ENCODE results near the gene CADPS.

Gene CADPS

GRCh38 chr3:62822905-62823304 lies 52.3 kb downstream of the CADPS start:
- no peak for TF ChIP-seq CTCF (IDR thresholded peaks at IDR 0.05; ENCODE audit: low read depth, low read length)
- H3K27ac ChIP-seq, result peak overlapping the region; percentile 62
- H3K4me3 ChIP-seq (ENCODE audit: low read depth, low read length), result peak overlapping the region; percentile 1; the same call in 1 of the 2 replicates
- DNase-seq, result no peak
- no peaks in the 10 kb centered on the region; the same call in 1 of the 2 replicates for H3K36me3 ChIP-seq
- H3K9me3 ChIP-seq (ENCODE audit: severe bottlenecking), result no peaks in the 10 kb centered on the region
- no peaks in the 10 kb centered on the region for H3K27me3 ChIP-seq (ENCODE audit: insufficient read depth, low read depth, severe bottlenecking)

- no peaks in the 10 kb centered on the region; the same call in 1 of the 2 replicates for H3K36me3 ChIP-seq
- DNase-seq, result no peak
- no peak overlapping the region for H3K4me3 ChIP-seq (ENCODE audit: low read depth, low read length)
- TF ChIP-seq CTCF (IDR thresholded peaks at IDR 0.05; ENCODE audit: low read depth, low read length), result no peak
- no peaks in the 10 kb centered on the region for H3K9me3 ChIP-seq (ENCODE audit: severe bottlenecking)
- H3K27me3 ChIP-seq (ENCODE audit: insufficient read depth, low read depth, severe bottlenecking), result no peaks in the 10 kb centered on the region
- no peak overlapping the region for H3K27ac ChIP-seq
Observed at GRCh38 chr3:62818347-62818746, 56.9 kb downstream of the CADPS start.

GRCh38 chr3:62817678-62818077 lies 57.5 kb downstream of the CADPS start:
- Histone ChIP-seq H3K9me3 (ENCODE audit: severe bottlenecking) (no peaks in the 10 kb centered on the region), H3K27me3 (ENCODE audit: insufficient read depth, low read depth, severe bottlenecking) (no peaks in the 10 kb centered on the region), H3K27ac (no peak overlapping the region), H3K4me3 (ENCODE audit: low read depth, low read length) (no peak overlapping the region), H3K36me3 (no peaks in the 10 kb centered on the region; the same call in 1 of the 2 replicates)
- no peak for DNase-seq
- TF ChIP-seq CTCF (IDR thresholded peaks at IDR 0.05; ENCODE audit: low read depth, low read length), result no peak

- no peak for TF ChIP-seq CTCF (IDR thresholded peaks at IDR 0.05; ENCODE audit: low read depth, low read length)
- Histone ChIP-seq H3K4me3 (ENCODE audit: low read depth, low read length) (no peak overlapping the region), H3K36me3 (no peaks in the 10 kb centered on the region; the same call in 1 of the 2 replicates), H3K9me3 (ENCODE audit: severe bottlenecking) (no peaks in the 10 kb centered on the region), H3K27me3 (ENCODE audit: insufficient read depth, low read depth, severe bottlenecking) (no peaks in the 10 kb centered on the region), H3K27ac (no peak overlapping the region)
- DNase-seq, result no peak
Observed at GRCh38 chr3:62815981-62816380, 59.2 kb downstream of the CADPS start.

GRCh38 chr3:62812631-62813030 lies 62.6 kb downstream of the CADPS start:
- Histone ChIP-seq H3K27ac (no peak overlapping the region), H3K4me3 (ENCODE audit: low read depth, low read length) (no peak overlapping the region), H3K9me3 (ENCODE audit: severe bottlenecking) (no peaks in the 10 kb centered on the region), H3K36me3 (no peaks in the 10 kb centered on the region), H3K27me3 (ENCODE audit: insufficient read depth, low read depth, severe bottlenecking) (no peaks in the 10 kb centered on the region)
- TF ChIP-seq CTCF (IDR thresholded peaks at IDR 0.05; ENCODE audit: low read depth, low read length), result no peak
- DNase-seq, result no peak

- Histone ChIP-seq H3K4me3 (ENCODE audit: low read depth, low read length) (no peak overlapping the region), H3K9me3 (ENCODE audit: severe bottlenecking) (no peaks in the 10 kb centered on the region), H3K27me3 (ENCODE audit: insufficient read depth, low read depth, severe bottlenecking) (no peaks in the 10 kb centered on the region), H3K36me3 (no peaks in the 10 kb centered on the region), H3K27ac (peak overlapping the region; percentile 14)
- TF ChIP-seq CTCF (IDR thresholded peaks at IDR 0.05; ENCODE audit: low read depth, low read length), result no peak
- DNase-seq, result no peak
Observed at GRCh38 chr3:62811119-62811518, 64.1 kb downstream of the CADPS start.

Data from WERI-Rb-1 (cell line).